HTR-8/SVneo (cell line): Measurements from ENCODE around the gene REXO5.
"Not testable (repeated sequence)": the region's sequence is repeated elsewhere in the genome, so short reads cannot be mapped to it uniquely, and the experiment has no call there.

Experiments
- DNase-seq: peaks from one replicate; pipeline ENCODE4 v3.0.0; 2011; ENCODE audit warnings: low spot score, mixed read lengths; ENCODE audit not compliant: insufficient read length
- FAIRE-seq: peaks from 2 replicates; lab custom pipeline; 2011; peaks lifted over from hg19 to GRCh38; lab: Jason Lieb, UNC

REXO5 gene

GRCh38 chr16:20806168-20807050 is at the start of gene REXO5, which contains the start of gene ERI2:
TSS of gene REXO5 (plus strand) at chr16:20806527. CDS start at chr16:20806954, 427 bp downstream.
TSS of gene ERI2 (minus strand) at chr16:20806472. CDS start at chr16:20806430, 42 bp downstream.
- peak; percentile 81 for DNase-seq
- FAIRE-seq: no peak

GRCh38 chr16:20760346-20760745 is 46.0 kb upstream of the REXO5 start:
- no peak for DNase-seq
- FAIRE-seq: no peak

GRCh38 chr16:20761175-20761574 is 45.2 kb upstream of the REXO5 start:
- DNase-seq (no peak), FAIRE-seq (no peak)

- FAIRE-seq (no peak), DNase-seq (no peak)
These were observed 43.8 kb upstream of the REXO5 start for GRCh38 chr16:20762404-20763123.

GRCh38 chr16:20763461-20764232 is 42.7 kb upstream of the REXO5 start, which contains the start of gene ACSM3:
TSS of gene ACSM3 (plus strand) at chr16:20764014. CDS start at chr16:20770035, 6,021 bp downstream.
- DNase-seq (peak; percentile 63), FAIRE-seq (no peak)

- DNase-seq, FAIRE-seq: not testable (repeated sequence)
These were observed 41.9 kb upstream of the REXO5 start for GRCh38 chr16:20764448-20764847.

- DNase-seq (no peak), FAIRE-seq (no peak)
These were observed 40.6 kb upstream of the REXO5 start for GRCh38 chr16:20765732-20766131.

- FAIRE-seq (no peak), DNase-seq (no peak)
These were observed 40.0 kb upstream of the REXO5 start for GRCh38 chr16:20766294-20766693.

- FAIRE-seq: no peak
- no peak for DNase-seq
These were observed 38.8 kb upstream of the REXO5 start for GRCh38 chr16:20767577-20767976.

GRCh38 chr16:20768121-20768520 is 38.2 kb upstream of the REXO5 start:
- DNase-seq (no peak), FAIRE-seq (no peak)

- FAIRE-seq: no peak
- no peak for DNase-seq
These were observed 37.5 kb upstream of the REXO5 start for GRCh38 chr16:20768818-20769217.

GRCh38 chr16:20773679-20774078 is 32.6 kb upstream of the REXO5 start:
- DNase-seq (no peak), FAIRE-seq (no peak)

GRCh38 chr16:20774703-20775362 is 31.5 kb upstream of the REXO5 start:
- peak; percentile 45 for DNase-seq
- no peak for FAIRE-seq

GRCh38 chr16:20781697-20782096 is 24.6 kb upstream of the REXO5 start:
- FAIRE-seq: no peak
- no peak for DNase-seq

GRCh38 chr16:20782470-20782869 is 23.9 kb upstream of the REXO5 start:
- DNase-seq: no peak
- no peak for FAIRE-seq

- no peak for FAIRE-seq
These were observed 22.1 kb upstream of the REXO5 start for GRCh38 chr16:20784204-20784603.

GRCh38 chr16:20789130-20789529 is 17.2 kb upstream of the REXO5 start:
- FAIRE-seq: no peak
- DNase-seq: no peak

More at GRCh38 chr16:20784204-20784603, 22.1 kb upstream of the REXO5 start:
- DNase-seq: no peak

GRCh38 chr16:20791923-20792612 is 14.3 kb upstream of the REXO5 start:
- no peak for DNase-seq
- no peak for FAIRE-seq

GRCh38 chr16:20798364-20798763 is 8.0 kb upstream of the REXO5 start:
- no peak for FAIRE-seq
- DNase-seq: no peak
